ENCODE measurements around the gene BRF1.
A peak's percentile ranks its signal among the peaks of the same experiment; 100 is the strongest.

The BRF1 gene

GRCh38 chr14:105273062-105273461, 27.7 kb downstream of the BRF1 start:
- TF ChIP-seq TCF12 (IDR thresholded peaks at IDR 0.05; ENCODE audit: low read depth) = no peak
- no peak for TF ChIP-seq TAF1 (IDR thresholded peaks at IDR 0.05; ENCODE audit: low read depth)
- no peak for TF ChIP-seq NFIC (IDR thresholded peaks at IDR 0.05)
- TF ChIP-seq MAX (IDR thresholded peaks at IDR 0.05) = peak; percentile 63
- TF ChIP-seq USF1 (IDR thresholded peaks at IDR 0.05) = no peak

- no peak for TF ChIP-seq FOXM1 (IDR thresholded peaks at IDR 0.05; ENCODE audit: borderline replicate concordance, low read depth)
- no peak for TF ChIP-seq EGR1 (IDR thresholded peaks at IDR 0.05)
- no peak for TF ChIP-seq MAX (IDR thresholded peaks at IDR 0.05)
- TF ChIP-seq TAF1 (IDR thresholded peaks at IDR 0.05; ENCODE audit: low read depth) = no peak
- TF ChIP-seq CEBPB (IDR thresholded peaks at IDR 0.05) = no peak
- no peak for TF ChIP-seq REST (IDR thresholded peaks at IDR 0.05; ENCODE audit: low read depth)
- no peak for TF ChIP-seq YY1 (IDR thresholded peaks at IDR 0.05; ENCODE audit: low read depth)
- TF ChIP-seq NFIC (IDR thresholded peaks at IDR 0.05) = no peak
- no peak for TF ChIP-seq TEAD4 (IDR thresholded peaks at IDR 0.05)
- no peak for TF ChIP-seq ZBTB7A (IDR thresholded peaks at IDR 0.05; ENCODE audit: low read depth)
- TF ChIP-seq EP300 (IDR thresholded peaks at IDR 0.05; ENCODE audit: borderline replicate concordance) = no peak
- no peak for TF ChIP-seq TCF12 (IDR thresholded peaks at IDR 0.05; ENCODE audit: low read depth)
These were observed 28.2 kb downstream of the BRF1 start for GRCh38 chr14:105272623-105273022.

- TF ChIP-seq EGR1 (IDR thresholded peaks at IDR 0.05) (no peak), ZBTB7A (IDR thresholded peaks at IDR 0.05; ENCODE audit: low read depth) (no peak), RAD21 (IDR thresholded peaks at IDR 0.05; ENCODE audit: low read depth) (no peak), CEBPB (IDR thresholded peaks at IDR 0.05) (no peak), YY1 (IDR thresholded peaks at IDR 0.05; ENCODE audit: low read depth) (no peak), MAX (IDR thresholded peaks at IDR 0.05) (no peak), EP300 (IDR thresholded peaks at IDR 0.05; ENCODE audit: borderline replicate concordance) (no peak), FOXM1 (IDR thresholded peaks at IDR 0.05; ENCODE audit: borderline replicate concordance, low read depth) (no peak), TAF1 (IDR thresholded peaks at IDR 0.05; ENCODE audit: low read depth) (no peak), TEAD4 (IDR thresholded peaks at IDR 0.05) (no peak), TCF12 (IDR thresholded peaks at IDR 0.05; ENCODE audit: low read depth) (no peak), REST (IDR thresholded peaks at IDR 0.05; ENCODE audit: low read depth) (no peak), CREB1 (IDR thresholded peaks at IDR 0.05; ENCODE audit: low read depth) (no peak)
These were observed 29.4 kb downstream of the BRF1 start for GRCh38 chr14:105271224-105271890.

- no peak for TF ChIP-seq CREB1 (IDR thresholded peaks at IDR 0.05; ENCODE audit: low read depth)
- TF ChIP-seq TAF1 (IDR thresholded peaks at IDR 0.05; ENCODE audit: low read depth) = no peak
- no peak for TF ChIP-seq EGR1 (IDR thresholded peaks at IDR 0.05)
- no peak for TF ChIP-seq RAD21 (IDR thresholded peaks at IDR 0.05; ENCODE audit: low read depth)
- TF ChIP-seq REST (IDR thresholded peaks at IDR 0.05; ENCODE audit: low read depth) = no peak
- TF ChIP-seq NFIC (IDR thresholded peaks at IDR 0.05) = no peak
- TF ChIP-seq YY1 (IDR thresholded peaks at IDR 0.05; ENCODE audit: low read depth) = no peak
- TF ChIP-seq FOXM1 (IDR thresholded peaks at IDR 0.05; ENCODE audit: borderline replicate concordance, low read depth) = no peak
- TF ChIP-seq TEAD4 (IDR thresholded peaks at IDR 0.05) = no peak
- no peak for TF ChIP-seq EP300 (IDR thresholded peaks at IDR 0.05; ENCODE audit: borderline replicate concordance)
- TF ChIP-seq USF1 (IDR thresholded peaks at IDR 0.05) = no peak
- no peak for TF ChIP-seq ZBTB7A (IDR thresholded peaks at IDR 0.05; ENCODE audit: low read depth)
- TF ChIP-seq TCF12 (IDR thresholded peaks at IDR 0.05; ENCODE audit: low read depth) = no peak
These were observed 31.4 kb downstream of the BRF1 start for GRCh38 chr14:105269405-105269804.

Measured in Ishikawa (cell line).